Measurements from ENCODE around the gene FOXE1. TPM values are rescaled to one million over a fixed set of nuclear protein-coding genes. Genes with fewer than 3 reads are reported as not detected.

The FOXE1 gene
- polyA plus RNA-seq (2013, experiment 1 of 2; ENCODE audit: insufficient read length), result 0.08 TPM
- polyA plus RNA-seq (2013, experiment 2 of 2; ENCODE audit: insufficient read length), result not detected

DNA sequence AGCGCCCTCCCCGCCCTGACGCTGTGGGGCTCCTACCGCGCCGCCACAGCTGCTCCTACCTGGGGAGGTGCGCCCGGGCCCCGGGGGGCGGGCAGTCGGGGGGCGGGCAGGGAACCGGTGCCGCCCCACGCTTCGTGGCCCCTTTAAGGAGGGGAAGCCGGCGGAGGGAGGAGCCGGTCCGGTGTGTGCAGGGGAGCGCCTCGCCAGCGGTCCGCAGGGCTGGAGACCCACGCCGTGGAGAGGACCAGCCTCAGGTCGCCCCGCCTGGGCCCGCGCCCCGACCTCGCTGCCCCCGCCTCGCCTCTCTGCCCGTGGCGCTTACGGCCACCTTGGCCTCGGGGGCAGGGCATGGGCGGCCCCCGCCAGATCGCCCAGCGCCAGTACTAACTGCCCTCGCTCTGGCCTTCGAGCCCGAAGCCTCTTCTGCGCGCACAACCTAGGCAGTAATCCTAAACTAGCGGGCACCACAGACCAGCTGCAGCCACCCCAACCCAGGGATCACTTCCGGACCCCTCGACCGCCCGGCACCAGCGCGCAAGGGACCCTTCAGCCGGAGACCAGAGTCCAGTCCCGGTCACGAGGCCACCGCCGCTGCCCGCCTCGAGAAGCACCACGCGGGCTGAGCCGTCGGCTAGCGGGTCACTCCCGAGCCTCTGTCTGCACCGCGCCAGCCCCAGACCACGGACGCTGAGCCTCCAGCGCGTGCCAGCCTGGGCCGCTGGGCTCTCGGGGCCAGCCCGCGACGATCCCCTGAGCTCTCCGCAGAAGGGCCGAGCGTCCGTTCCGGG, at the start of gene FOXE1:
Gene FOXE1, plus strand, starts transcription at position 171 of the 788 bp plus-strand sequence. CDS start 689 bp downstream, outside the sequence.
- DNase-seq, result no peak

DNA sequence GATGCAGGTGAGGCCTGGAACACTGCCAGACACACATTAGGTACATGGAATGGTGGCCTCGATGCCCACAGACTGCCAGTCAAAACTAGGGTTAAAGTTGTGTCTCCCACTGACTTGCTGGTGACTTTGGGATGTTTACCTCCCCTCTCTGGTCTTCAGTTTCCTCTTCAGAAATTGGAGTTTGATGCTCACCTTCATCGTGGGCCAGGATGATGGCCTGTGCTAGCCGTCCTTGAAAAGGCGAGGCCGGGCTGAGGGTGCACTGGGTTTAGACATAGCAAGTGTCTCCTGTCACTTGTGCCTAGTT, 49.0 kb upstream of the FOXE1 start:
- no peak for DNase-seq

DNA sequence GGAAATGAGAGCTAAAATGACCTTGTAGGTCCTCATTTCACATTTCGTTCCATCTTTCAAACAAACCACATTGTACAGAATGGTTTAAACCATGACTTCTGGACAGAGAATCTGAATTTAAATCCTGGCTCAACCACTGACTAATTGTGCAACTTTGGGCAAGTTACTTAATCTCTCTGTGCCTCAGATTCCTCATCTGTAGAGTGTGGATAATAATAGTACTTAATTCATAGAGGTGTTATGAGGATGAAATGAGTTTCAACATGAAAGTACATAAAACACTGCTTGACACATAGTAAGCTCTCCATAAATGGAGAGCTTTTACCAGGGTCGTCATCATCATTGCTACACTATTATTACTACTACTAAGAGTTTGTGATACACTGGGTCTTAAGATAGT, 46.3 kb upstream of the FOXE1 start:
- DNase-seq, result no peak

DNA sequence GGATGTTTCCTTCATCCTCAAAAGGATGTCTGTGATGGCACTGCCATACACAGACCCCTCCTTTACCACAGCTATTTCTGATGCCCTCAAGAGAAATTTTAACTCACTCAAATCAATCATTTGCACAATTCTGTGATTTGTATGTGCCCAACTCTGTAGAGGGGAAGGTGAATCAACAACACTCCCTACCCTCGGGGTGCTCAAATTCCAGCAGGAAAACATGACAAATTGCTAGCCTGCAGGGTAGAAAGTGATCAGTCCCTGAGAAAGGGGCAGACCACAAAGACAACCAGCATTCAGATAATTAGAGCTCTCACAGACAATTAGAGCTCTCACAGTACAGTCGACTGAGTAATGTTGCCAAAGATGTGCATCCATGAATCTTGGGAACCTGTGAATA, 45.3 kb upstream of the FOXE1 start:
- DNase-seq, result no peak

DNA sequence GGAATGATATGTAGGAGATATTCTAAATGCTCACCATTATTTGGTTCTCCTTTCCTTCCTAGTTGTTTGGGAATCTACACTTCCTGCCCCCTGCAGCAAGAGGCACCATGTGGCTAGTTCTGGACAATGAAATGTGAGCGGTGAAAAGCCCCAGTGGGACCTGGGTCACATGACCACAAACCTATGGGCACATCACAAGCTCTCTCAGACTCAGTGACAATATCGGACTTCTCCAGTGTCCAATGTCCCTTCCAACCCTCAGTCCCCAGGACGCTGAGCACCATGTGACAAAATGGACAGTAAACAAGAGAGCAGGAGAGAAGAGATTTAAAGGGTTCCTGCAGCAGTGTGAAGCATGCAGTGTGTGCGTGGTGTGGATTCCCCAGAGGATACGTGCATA, 44.6 kb upstream of the FOXE1 start:
- no peak for DNase-seq

DNA sequence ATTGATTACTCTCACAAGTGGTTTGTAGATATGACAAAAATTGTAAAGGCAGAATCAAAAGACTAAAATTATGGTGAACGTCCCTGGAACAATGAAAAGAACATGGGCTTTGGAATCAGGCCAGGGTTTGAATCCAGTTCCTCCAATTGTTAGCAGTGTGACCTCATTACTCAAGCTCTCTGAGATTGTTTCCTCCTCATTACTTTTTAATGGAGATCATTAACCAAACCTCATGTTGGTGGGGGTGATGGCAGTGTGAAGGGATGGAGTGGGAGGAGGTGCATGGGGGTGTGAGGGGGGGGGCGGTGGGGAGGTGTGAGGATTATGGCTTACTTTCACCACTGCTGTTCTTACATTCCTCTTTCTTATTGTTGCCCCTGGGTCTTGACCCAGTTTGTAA, 44.1 kb upstream of the FOXE1 start:
- DNase-seq, result no peak

DNA sequence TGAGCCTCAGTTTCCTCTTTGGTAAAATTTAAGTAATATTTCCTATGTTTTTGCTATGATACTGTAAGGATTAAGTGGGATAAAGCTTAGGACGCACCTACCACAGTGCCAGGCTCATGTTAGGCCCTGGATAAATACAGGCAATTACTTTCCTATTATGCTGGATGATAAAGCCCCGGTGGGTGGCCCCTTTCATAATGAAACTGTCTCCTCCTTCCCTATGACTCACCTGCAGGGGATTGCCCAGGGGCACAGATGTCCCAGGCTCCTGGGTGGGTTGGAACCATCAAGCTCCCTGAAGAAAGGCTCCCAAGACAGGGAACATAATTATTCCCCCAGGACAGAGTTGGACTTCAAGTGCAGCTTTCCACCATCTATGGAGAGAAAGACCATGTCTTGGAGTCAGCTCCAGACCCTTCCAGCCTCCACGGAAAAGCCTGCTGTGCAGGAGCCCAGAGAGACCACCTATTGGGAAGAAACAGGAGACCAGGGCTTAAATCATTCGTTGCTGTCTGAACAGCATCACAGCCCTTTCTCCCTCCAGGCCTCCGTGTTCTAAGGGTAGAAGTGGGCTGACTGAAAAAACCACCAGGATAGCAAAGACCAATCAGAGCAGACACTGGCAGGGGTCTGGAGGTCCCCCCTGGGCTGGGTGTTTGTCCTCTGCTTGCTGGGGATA, 43.2 kb upstream of the FOXE1 start:
- no peak for DNase-seq

DNA sequence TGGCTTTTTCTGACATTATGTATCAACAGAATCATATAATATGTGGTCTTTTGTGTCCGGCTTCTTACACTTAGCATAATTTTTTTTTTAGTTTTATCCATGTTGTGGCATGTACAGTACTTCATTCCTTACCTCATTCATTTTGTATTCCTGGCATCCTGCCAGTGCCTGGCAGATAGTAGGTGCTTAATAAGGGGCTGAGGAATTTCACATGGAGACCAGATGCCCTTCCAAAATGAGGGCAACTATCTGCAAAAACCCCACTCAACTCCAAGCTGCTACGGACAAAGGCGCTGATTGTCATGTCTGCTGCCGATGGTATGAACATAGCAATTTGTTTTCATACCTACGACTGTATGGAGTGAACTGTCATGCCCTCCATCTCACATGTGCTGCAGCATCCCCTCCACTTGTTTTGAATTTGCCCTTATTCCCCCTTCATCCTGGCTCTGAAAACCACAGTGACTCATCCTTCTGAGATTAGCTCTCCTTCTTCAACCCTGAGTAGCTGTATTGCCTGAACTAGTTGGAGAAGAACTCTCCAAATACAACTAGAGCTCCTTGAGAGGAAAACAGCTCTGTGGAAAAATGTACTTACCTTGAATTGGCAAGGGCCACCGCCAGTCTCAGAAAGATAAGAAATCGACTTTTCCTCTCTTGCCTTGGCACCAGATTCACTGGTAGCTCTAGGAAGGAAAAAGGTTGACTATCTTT, 41.3 kb upstream of the FOXE1 start:
- DNase-seq, result peak; percentile 18

DNA sequence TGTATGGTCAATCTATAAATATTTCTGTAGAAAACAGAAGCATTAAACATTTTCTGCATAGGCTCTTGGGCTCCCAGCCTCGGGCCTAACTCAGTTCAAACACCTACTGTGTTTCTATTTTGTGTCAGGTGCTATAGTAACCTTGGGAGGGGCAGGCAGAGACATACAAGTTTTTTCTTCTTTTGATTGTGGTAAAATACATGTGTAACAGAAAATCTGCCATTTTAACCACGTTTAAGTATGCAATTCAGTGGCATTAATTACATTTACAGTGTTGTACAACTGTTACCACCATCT, 40.8 kb upstream of the FOXE1 start:
- DNase-seq, result no peak

DNA sequence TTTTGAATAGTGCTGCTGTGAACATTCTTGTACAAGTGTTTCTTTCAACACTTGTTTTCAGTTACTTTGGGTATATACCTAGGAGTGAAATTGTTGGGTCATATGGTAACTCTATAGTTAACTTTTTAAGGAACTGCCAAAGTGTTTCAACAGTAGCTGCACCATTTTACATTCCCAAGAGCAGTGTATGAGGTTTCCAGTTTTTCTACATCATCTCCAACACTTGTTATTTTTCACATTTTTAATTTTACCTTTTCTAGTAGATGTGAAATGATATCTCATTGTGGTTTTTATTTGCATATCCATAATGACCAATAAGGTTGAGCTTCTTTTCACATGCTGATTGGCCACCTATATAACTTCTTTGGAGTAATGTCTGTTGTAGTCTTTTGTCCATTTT, 40.0 kb upstream of the FOXE1 start:
- no peak for DNase-seq

DNA sequence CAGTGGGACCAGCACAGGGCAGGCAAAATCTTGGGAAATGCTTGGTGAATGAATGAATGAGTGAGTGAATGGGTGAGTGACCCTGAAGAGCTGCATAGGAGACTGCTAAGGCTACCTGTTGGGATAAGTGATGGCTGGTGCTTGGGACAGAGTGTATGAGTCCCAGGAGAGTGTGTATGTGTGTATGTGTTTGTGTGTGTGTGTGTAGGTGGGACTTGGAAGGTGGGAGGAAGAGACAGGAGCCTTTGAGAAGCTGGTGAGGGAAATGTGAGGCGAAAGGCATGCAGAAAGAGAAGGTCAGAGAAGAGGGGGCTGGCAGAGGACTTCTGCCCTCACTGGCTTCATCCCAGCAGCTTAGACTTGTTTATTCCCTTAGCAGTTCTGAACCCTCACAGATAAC, 33.3 kb upstream of the FOXE1 start:
- no peak for DNase-seq

DNA sequence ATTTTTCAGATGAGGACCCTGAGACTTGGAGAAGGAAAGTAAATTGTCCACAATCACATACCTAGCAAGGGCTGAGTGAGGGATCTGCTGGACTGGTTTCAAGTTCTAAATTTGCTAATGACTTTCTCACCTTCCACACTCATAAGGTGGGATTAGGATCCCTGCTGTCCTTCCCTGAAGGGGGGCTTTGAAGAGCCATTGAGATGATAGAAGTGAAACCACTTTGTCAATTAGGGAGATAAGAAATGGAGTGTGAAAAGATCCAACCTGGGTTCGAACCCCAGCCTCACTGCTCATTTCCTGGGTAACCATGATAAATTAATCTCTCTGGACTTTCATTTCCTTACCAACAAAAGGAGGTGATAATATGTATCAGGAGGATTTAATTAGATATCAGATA, 32.7 kb upstream of the FOXE1 start:
- DNase-seq, result no peak

DNA sequence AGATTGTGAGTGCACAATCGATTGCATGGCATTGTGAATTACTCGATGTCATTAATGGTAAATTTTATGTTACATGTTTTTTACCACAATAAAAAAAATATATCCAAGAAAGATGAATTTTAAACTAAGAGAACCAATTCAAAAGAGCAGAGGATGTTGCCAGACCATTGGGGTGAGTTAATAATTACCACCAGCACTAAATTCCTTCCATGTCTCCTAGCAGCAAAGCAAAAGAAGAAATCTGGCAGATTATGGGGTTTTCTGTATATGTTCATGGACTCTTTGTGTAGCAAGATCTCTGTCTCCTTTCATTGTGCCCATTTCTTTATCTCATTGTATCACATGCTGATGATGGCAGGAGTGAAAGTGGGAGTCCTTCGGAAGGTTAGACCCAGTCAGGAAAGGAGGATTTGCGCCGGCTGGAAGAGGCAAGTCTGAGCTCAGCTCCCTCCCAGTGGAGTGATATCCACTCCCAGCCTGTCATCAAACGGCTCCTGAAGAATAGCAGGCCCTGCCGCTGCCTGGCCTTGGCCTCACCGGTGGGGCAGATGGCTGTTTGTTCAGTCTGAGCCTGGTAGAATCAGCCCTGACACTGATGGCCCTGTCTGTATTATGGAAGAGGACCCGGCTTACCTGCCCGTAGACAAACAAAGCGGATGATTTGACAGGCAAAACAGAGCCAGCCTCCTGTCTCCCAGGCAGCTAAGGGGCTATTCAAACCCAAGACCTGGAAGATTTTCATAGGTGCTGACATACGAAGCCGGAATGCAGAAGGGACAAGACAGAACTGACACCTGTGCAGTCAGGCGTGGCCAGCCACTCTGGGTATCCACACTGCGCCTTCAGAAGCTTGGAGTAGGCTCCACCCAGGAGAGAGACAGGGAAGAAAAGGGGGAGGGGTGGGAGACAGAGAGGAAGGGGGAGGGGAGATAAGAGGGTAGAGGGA, 21.9 kb upstream of the FOXE1 start:
- DNase-seq, result no peak

DNA sequence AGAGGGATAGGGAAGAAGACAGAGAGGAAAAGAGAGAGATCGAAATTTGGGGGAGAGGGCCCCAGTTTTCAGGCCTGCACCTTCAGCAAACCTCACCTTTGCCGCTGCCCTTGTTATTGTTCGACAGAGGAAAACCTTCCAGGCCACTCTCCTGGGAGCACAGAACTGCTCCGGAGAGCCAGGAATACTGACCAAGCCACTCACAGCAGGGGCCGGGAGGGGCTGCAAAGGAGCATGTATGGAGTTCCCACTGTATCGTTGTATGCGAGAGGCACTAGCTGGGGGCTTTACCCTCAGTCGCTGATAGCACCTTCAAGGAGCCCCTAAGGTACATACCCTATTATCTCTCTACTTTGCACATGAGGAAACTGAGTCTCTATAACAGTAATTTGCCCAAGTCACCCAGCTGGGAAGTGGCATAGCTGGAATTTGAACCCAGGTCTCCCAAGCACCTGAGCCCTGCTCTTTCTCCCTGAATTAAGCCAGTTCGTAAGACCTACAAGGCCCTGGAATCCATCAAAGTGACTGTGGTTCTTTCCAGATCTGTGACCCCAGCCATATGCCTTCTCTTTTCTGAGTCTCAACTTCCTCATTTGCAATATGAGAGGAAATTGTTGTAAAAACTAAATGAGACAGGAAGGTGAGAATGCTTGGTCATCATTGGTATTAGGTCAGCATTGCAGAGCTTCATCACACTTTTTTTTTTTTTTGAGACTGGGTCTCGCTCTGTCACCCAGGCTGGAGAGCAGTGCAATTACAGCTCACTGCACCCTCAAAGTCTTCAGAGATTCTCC, 21.0 kb upstream of the FOXE1 start:
- no peak for DNase-seq

DNA sequence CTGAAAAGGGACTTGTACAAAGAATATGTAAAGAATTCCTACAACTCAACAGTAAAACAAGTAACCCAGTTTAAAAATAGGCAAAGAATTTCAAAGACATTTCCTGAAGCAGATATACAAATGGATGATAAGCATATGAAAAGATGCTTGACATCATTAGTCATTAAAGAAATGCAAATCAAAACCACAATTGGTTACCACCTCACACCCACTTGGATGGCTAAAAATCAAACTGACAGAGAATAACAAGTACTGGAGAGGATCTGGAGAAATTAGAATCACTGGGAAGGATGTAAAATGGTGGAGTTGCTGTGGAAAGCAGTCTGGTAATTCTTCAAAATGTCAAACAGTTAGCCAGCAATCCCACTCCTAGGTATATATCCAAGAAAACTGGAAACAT, 12.5 kb upstream of the FOXE1 start:
- DNase-seq, result peak; percentile 55

DNA sequence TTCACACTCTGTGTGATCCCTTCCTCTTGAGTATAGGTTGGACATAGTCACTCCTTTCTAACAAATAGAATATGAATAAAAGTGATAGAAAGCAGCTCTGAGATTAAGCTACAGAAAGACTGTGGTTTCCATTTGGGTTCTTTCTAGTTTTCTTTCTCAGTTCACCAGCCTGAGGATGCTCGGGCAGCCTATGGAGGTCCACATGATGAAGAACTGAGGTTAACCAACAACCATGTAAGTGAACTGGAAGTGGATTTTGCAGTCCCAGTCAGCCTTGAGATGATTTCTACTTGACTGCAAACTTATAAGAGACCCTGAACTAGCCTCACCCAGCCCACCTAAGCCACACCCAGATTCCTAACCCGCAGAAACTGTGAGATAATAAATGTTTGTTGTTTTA, 10.1 kb upstream of the FOXE1 start:
- DNase-seq, result no peak

DNA sequence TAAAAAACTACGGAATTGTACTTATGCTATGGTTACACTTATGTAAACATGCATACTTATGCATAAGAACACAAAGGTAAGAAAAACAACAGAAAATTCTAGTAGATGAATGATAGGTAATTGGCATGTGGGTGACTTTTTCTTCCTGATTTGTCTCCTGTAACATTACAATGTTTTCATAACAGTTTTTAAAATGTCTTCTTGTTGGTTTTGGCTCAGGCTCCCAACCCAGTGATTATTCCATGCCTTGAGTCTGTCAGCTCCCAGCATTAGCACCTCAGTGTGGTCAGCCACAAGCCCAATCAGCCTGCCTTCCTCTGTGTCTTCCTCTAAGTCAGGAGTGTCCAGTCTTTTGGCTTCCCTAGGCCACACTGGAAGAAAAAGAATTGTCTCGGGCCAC, 7.9 kb upstream of the FOXE1 start:
- DNase-seq, result peak; percentile 51

DNA sequence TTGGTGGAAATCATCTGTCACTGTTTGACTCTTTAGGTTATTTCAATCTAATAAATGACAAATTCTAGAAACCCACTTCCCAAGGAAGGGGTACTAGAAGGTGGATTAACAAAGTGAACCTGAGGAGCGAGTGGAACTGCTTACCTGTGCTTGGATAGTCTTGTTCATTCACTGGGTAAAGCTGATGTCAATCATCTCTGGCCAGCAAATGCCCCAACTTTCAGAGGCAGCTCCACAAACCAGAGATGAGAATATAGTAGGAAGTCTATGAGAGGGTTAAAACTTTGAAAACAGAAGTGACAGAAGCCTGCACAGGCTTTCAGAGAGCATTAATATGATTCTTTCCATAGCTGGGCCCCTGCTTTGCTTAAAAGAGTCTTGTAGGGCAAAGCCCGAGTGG, 7.3 kb upstream of the FOXE1 start:
- DNase-seq, result no peak

DNA sequence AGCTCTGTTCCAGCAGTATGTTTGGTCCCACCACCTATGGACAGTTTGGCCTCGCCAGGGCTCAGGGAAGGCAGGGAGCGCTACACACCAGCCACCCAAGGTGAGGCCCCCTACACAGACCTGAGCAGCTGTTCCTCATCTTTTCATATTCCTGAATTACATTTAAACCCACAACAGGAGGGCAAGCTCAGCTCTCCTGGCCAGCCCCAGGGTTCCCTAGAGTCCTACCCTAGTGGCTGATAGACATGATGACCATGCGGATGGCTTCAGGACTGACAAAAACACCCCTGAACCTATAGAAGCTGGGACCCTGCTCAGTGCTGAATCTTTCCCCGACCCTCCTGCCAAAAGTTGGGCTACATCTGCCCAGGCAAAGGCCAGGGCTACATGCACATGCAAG, 6.7 kb upstream of the FOXE1 start:
- DNase-seq, result no peak

DNA sequence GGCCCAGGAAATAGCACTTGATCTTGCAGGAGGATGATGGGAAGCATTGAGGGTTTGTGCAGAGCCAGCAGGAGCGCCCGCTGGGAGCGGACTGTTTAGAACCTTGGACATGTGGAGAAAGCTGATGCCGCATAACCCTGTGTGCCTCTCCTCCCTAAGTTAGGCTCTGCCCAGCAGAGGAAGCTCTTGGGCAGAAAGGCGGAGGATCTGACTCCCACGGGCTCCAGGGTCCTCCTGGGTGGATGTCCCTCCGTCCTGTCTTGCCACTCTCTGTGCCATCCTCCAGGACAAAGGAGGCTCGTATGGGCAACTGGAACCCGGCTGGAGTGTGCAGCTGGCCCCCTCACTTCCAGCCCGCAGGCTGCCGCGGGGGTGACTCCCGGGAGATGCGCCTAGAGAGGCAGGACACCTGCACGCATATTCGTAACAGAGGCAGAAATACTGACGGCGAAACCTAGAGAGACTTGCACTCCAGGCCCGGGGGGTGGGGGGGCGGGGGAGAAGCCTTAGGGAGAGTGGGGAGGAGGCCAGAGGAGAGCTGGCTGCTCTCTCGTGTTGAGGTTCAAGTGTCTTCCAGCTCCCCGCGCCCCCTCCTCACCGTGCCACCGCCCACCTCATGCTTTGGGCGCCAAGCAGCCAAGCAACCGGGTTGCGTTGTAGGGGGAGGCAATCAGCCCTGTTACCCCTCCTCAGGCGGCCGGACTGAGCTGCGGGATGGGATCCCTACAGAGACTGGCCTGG, 5.4 kb upstream of the FOXE1 start:
- no peak for DNase-seq

DNA sequence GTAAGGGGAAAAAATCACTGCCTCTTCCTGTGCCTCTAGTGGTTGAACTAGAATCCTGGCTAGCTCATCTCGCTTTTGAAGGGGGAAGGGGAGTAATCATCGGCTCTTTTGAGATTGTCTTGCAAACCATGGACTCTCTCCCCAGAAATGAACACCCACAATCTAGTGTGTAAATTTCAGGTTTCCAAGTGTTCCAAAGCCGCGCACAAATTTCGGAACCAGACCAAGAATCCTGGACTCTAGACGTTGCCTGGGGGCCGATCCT, 4.9 kb upstream of the FOXE1 start:
- DNase-seq, result no peak

All from fibroblast of skin of scalp (primary cell).